Measurements from ENCODE around the gene ECHS1.
"Not testable (repeated sequence)": the region's sequence is repeated elsewhere in the genome, so short reads cannot be mapped to it uniquely, and the experiment has no call there.

The ECHS1 gene

GRCh38 chr10:133378251-133379096 lies 5.3 kb upstream of the ECHS1 start:
- peak; percentile 72 for DNase-seq (ENCODE audit: low spot score)

DNA sequence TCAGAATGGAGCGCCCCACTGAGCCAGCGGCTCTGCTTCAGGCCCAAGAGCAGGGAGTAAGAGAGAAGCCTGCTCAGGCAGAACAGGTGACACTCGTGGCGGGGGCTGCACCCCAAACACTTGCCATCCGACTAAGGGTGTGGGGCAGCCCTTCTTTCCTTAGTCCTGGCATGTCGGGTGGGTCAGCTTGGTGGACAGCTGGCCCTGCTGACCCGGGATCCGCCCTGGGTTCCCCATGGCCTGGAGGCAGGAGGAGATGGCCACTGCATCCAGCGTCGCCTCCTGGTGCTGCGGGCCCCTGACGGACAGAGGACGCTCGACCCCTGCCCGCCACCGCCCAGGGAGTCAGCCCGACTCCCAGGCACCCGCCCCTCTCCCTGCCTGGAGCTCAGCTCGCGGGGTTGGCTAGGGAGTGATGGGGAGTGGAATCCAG lies 4.7 kb upstream of the ECHS1 start:
- DNase-seq (ENCODE audit: low spot score), result no peak

DNA sequence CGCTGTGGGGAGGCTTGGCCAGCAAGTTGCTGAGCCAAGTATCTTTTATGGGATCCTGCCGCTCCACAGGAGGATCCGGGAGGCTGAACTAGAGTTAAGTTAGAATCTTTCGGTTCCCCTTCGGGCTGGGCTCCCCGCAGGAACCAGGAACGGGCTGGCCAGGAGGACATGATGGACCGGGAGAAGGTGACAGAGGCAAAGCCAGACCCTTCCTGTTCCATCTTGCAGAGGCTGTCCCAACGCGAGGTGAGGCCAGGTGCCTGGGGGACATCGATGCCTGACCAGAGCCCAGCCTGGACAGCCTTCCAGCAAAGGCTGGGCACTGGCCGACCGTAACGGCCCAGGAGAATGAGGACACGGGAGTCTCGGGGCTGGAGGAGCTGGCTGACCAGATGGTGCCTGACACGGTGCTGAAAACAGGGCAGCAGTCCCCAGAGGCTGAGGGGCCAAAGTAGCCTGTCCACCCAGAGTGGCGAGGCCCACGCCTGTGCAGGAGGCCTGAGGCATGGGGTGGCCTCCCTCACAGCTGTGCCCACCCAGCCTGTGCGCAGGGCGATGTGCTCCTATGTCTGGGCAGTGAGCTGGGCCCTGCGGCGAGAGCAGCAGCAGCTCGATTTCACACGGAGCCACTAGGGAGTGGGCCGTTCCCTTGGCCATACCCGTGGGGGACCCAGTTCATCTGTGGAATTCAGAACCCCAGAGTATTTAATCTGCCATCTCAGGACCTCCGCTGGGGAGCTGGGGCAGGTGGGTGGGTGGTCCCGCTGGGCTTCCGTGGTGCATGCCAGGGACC lies 4.1 kb upstream of the ECHS1 start:
- no peak for DNase-seq (ENCODE audit: low spot score)

- not testable (repeated sequence) for DNase-seq (ENCODE audit: low spot score)
Measured at GRCh38 chr10:133376183-133376582, 3.0 kb upstream of the ECHS1 start.

DNA sequence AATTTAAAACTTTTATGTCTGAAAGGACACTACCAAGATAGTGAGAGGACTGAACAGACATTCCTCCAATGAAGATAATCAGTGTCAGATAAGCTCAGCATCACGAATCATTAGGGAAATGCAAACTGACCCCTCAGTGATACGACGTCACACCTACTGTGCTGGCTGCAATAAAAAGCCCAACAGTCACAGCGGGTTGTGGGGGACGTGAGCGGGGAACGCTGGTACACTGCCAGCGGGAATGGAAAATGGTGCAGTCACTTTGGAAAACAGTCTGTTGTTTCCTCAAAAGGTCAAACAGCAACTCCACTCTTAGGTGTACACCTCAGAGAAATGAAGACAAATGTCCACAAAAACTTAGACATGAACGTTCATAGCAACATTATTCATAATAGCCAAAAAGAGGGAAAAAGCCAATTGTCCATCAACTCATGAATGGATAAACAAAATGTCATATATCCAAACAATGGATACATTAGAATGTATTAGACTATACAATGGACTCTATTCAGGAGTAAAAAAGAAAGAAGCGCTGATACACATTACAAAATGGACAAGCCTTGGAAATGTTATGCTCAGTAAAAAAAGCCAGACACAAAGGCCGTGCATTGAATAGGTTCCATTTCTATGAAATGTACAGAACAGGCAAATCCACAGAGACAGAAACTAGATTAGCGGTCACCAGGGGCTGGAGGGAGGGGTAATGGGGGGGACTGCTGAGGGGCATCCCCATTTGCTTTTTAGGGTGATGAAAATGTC lies 2.4 kb upstream of the ECHS1 start:
- no peak for DNase-seq (ENCODE audit: low spot score)

GRCh38 chr10:133372507-133372906 lies 647 bp downstream of the ECHS1 start:
- DNase-seq (ENCODE audit: low spot score), result no peak

DNA sequence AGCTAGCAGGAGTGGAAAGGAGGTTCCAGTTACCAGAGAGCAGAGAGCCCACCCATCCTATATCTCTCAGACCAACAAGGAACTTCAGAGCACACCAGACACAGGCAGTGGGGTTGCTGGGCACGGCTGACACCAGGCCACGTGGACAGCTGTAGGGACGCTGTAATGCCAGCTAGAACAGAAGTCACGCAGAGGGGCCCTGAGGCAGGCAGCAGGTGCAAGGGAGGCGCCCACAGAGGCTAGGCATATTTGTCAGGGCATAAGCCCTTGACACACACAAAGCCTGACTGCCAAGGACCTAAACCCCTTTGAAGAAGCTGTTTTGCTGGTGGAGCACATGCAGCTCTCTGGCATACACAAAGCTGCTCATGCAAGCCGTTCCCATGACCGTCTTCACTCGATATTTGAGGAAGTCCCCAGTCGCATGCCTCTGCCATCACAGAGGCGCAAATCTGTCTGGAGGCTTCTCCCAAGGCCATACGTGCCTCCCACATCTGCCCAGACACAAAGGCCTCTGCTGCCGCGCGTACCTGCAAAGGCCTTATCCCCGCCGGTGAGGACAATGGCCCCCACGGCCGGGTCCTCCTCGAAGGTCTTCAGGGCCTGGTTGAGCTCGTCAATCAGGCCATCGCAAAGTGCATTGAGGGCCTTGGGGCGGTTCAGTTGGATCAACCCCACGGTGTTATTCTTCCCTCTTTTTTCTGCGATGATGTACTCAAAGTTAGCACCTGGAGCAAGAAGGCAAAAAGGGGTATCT lies 2.9 kb downstream of the ECHS1 start:
- DNase-seq (ENCODE audit: low spot score), result no peak

DNA sequence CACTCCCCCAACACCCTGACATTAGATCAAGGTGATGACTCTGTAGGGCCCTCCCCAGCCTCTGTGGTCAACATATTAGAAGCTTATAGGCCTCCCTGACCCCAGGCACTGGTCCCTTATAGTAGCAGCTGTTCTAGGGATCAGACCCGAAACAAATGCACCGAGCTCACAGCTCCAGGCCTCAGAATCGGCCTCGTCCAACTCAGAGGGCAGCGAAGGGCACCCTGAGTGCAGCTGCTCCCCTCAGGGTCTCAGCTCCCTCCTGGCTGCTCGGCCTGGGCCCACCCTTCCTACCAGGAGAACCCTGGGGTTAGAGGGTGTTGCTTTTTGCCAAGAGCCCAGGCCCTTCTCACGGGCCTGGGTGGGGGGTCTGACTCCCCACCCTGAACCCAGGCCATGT lies 5.0 kb downstream of the ECHS1 start:
- DNase-seq (ENCODE audit: low spot score), result no peak

GRCh38 chr10:133367461-133367860 lies 5.7 kb downstream of the ECHS1 start:
- DNase-seq (ENCODE audit: low spot score), result not testable (repeated sequence)

- no peak for DNase-seq (ENCODE audit: low spot score)
Measured at GRCh38 chr10:133366751-133367150, 6.4 kb downstream of the ECHS1 start.

- no peak for DNase-seq (ENCODE audit: low spot score)
Measured at GRCh38 chr10:133366130-133366478, 7.0 kb downstream of the ECHS1 start.

GRCh38 chr10:133365461-133366129 lies 7.6 kb downstream of the ECHS1 start:
- DNase-seq (ENCODE audit: low spot score), result no peak

DNA sequence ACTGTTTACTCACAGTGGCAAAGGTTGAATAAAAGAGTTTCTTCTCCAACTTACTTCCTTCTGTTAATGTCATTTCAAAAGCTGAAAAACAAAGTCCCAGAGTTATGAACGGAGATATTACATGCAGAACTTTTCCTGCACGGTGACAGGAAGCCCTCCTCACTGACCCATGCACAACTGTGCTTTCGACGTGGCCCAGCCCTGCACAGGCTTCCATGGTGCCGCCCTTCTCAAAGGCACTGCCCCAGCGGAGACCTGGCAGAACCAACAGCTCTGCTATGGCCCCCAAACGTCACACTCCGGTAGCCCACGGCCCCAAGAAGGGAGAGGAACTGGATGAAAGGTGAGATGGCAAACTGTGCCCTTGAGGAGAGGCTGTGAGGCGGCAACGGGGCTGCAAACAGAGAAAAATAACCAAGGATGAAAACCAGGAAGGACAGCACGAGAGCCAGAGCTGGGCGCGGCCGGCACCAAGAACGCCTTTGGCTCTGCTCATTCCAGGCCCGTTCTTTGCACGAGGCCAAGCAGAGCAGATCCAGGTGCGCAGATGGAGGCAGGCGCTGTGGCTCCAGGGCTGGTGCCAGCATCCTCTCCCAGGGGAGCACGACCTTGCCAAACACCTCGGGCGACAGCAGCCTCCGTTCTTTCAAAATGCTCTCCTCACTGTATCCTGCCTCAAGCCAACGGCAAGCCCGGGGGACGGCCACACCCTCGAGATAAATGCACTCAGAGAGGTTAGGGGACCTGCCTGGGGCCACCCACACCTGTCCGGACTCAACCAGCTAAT lies 8.3 kb downstream of the ECHS1 start:
- no peak for DNase-seq (ENCODE audit: low spot score)

GRCh38 chr10:133362846-133363245 lies 10.3 kb downstream of the ECHS1 start:
- DNase-seq (ENCODE audit: low spot score), result no peak

- no peak for DNase-seq (ENCODE audit: low spot score)
Measured at GRCh38 chr10:133361773-133362441, 11.2 kb downstream of the ECHS1 start.

GRCh38 chr10:133361227-133361626 lies 11.9 kb downstream of the ECHS1 start:
- DNase-seq (ENCODE audit: low spot score), result no peak

- DNase-seq (ENCODE audit: low spot score), result no peak
Measured at GRCh38 chr10:133359972-133360610, 13.1 kb downstream of the ECHS1 start.

DNA sequence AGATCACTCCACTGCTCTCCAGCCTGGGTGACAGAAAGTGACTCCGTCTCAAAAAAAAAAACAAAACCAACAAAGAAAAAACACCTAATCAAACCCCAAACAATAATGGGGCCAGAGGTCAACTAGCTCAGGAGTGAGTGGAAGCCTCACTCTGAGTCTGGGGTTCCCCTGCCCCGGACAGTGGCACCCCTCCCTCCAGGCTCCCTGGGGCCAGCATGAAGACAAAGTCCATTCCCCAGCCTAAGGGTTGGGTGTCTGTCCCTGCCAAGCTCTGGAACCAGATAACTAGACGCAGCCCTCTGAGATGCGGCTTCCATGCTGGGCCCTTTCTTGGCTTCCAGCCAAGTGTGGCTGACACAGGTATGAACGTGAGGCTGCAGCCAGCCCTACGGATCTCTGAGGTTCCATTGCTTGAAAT lies 13.6 kb downstream of the ECHS1 start:
- no peak for DNase-seq (ENCODE audit: low spot score)

DNA sequence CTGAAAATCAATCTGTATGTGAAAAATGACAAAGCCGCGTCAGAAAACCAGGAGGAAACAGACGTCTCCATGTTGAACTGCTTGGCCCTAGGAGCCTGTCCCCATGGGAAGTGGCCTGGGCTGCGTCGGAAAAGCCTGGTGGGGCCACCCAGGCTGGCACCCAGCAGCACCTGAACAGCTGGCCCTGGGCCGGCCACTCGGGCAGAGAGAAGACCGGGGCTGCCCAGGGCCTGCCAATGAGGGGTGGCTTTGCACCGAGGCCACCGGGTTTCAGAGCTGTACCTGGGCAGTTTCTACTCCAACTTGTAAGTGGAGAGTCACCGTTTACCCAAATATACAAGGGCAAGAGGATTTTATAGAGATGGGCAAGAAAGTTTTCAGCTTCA lies 14.2 kb downstream of the ECHS1 start:
- DNase-seq (ENCODE audit: low spot score), result no peak

All from putamen (tissue), 1 donor.